CD4-positive, alpha-beta T cell treated with Interleukin-4 for 4 hours (primary cell): Measurements from ENCODE around the gene TMEM151A.

Source experiments
- DNase-seq: peaks from one replicate; pipeline ENCODE4 v3.0.0-alpha.2; 2020

Gene TMEM151A

DNA sequence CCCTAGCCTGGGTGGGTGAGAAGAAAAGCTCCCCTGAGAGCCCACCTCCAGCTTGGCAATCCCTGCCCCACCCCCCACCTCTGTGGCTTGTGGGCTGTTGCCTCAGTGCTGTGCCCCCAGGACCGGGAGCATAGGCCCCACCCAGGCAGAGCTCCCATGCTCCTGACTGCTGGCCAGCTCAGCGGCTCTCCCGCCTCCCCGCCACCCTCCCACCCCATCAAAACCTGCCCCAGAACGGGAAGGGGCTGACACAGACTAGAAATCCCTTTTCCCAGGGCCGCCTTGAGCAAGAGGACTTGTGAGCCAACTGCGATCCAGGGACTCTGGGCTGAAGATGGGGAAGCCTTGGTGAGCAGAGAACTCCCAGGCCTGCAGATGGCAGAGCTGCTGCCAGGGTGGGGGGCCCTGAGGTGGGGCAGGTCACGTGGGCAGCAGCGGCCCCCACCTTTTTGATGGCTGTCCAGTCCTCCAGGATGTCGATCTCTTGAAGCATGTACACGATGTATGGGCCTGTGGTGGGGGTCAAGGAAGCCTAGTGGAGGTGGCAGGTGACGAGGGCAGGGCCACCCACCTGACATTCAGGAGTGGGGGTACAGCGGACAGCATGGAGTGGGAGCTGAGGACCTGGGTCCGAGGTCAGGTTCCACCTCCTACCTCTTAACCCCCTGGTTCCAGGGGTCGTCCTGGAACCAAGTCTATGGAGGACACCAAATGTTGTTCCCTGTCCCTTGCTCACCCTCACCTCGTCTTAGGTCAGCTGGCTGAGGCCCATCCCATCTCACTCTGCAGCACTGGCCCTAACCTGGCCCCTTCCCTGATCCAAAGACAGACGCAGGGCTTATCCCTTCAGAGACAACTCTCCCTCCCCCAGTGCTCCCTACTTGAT, 46.8 kb downstream of the TMEM151A start:
- no peak for DNase-seq

GRCh38 chr11:66339162-66339675, 47.5 kb downstream of the TMEM151A start:
- no peak for DNase-seq

DNA sequence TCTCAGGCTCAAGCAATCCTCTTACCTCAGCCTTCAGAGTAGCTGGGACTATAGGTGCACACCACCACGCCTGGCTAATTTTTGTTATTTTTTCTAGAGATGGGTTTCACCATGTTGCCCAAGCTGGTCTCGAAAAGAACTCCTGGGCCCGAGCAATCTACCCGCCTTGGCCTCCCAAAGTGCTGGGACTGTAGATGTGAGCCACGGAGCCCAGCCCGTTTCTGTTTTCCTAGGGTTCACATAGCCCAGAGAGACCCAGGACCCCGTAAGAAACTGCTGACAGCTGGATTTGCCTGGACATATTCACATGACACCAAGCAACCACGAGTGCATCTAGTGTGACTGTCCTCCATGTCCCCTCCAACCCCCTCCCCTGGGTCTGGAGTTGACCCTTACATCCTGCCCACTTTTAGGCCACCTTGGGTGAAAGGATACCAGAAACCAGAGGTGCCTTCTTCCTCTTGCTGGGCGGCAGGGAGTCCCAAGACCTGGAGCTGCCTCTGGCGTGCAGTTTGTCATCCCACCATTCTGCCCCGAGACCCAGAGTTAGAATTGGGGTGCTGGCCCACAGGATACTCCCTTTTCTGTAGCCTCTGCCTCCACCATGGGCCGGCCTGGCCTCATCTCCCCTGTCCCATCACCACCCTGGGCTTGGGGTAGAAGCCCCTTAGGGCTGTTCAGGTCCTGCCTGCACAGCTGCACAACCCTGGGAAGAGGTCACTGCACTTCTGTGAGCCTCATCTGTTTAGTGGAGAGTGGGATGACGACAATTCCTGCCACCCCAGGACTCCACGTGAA, 48.2 kb downstream of the TMEM151A start:
- no peak for DNase-seq

DNA sequence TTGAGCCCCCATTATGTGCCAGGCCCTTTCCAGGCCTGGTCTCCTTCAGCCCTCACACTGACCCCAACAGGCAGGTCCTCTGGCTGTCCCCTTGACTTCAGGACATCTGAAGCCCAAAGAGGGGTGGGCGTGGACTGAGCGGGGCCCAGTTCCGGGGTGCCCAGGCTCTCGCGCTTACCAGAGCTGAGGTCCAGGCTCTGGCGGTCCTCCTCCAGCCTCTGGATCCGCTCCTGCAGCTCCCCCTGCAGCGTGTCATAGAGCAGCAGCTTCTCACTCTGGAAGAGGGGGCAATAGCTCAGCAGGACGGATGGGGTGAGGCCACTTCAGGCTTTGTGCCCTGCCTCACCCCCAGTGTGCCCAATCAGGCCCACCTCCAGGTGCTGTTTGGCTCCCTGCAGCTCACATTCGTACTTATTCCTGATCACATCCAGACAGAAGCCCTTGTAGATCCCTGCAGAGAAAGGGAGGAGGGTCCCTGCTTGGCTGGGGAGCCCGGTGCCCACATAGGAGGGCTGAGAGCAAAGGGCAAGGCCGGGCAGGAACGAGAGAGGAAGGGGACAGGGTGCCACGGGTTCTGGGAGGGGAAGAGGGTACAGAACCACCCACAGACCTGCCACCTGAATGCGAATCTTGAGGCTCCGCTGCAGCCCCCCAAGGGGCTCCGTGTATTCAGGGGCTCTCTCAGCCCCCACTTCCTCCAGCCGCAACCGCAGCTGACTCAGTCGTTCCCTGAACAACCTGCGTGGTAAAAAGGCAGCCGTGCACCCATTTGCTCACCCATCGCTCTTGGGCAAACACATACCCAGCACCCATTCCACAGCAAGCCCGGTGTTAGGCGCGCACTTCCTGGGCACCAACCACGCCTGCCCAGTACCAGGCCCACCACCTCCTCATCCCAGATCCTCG, 49.2 kb downstream of the TMEM151A start:
- DNase-seq = no peak

GRCh38 chr11:66341502-66342126, 49.9 kb downstream of the TMEM151A start:
- DNase-seq = no peak

DNA sequence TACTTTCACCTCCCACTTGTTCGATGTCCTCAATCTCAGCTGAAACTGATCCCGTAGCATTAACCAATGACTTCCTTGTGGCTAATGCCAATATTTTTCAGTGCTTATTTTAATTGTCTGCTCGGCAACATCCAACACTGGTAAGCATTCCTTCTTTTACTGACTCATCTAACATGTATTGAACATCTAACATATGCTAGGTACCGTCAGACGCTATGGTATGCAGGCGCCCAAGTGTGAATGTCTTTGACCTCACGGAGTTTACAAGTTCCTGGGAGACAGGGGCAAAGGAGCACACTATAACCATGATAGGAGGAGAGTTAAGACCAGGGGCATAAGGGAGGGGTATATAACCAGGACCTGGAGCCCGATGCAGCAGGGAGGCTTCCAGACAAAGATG, 51.5 kb downstream of the TMEM151A start:
- no peak for DNase-seq

GRCh38 chr11:66344550-66345315, 53.0 kb downstream of the TMEM151A start, which contains the start of gene BRMS1:
Gene BRMS1, minus strand, starts transcription at chr11:66345104. Its CDS starts 2,870 bp downstream, at chr11:66342234.
- DNase-seq = peak; percentile 95

DNA sequence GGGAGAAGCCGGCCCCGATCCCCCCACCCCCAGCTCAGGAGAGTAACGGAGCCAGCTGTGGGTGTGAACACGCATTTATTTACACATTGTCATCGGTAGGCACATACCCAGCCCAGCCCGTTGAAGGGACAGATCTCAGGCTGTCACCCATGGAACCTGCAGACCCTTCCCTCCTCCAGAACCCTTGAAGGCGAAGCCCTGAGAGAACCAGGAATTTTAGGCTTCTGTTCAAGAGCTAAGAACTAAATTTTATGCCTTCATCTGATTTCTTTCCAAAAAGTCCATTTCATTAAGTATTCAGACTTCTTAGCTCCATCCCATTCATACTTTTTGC, 53.6 kb downstream of the TMEM151A start:
- DNase-seq = no peak
